SHP77 treated with DMSO at 0.1 percent for 48 hours (cell line): ENCODE measurements around the gene THEM4.
"Not testable (repeated sequence)": the region's sequence is repeated elsewhere in the genome, so short reads cannot be mapped to it uniquely, and the experiment has no call there.

Source experiments
- DNase-seq: peaks from one replicate; lab custom pipeline; 2025; lab: John Stamatoyannopoulos, UW

THEM4 gene

DNA sequence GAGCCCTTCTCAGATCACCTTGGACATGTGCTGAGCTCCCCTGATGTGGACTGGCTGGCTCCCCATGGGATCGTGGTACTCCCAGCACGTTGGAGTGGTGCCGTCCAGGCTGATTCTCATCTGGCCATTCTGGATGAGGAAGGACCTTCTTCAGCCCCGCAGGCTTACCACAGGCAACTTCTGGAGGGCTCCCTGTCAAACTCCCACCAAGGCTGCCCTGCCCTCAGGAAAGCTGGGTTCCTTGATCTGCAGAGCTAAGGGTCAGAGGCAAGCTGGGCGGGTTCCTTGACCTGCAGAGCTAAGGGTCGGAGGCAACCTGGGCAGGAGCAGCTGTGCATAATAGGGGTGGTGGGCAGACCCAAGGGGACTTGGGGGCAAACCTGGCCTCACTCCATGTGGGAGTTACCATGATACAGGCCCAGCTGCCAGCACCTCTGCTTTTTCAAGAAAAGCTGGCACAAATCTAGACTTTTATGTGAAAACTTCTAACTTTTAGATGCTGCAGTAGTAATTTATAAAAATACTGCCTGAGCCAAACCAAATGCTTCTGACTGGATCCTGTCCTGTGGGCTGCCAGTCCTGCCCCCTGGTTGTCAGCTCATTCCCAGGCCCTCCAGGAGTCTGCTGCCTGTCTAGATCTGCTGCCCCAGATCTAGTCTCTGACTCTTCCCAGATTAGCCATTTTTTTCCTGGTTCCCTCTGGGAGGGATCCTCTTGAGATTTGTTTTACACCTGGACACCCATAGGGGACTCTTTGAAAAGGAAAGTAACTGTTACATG, 50.2 kb downstream of the THEM4 start:
- no peak for DNase-seq

DNA sequence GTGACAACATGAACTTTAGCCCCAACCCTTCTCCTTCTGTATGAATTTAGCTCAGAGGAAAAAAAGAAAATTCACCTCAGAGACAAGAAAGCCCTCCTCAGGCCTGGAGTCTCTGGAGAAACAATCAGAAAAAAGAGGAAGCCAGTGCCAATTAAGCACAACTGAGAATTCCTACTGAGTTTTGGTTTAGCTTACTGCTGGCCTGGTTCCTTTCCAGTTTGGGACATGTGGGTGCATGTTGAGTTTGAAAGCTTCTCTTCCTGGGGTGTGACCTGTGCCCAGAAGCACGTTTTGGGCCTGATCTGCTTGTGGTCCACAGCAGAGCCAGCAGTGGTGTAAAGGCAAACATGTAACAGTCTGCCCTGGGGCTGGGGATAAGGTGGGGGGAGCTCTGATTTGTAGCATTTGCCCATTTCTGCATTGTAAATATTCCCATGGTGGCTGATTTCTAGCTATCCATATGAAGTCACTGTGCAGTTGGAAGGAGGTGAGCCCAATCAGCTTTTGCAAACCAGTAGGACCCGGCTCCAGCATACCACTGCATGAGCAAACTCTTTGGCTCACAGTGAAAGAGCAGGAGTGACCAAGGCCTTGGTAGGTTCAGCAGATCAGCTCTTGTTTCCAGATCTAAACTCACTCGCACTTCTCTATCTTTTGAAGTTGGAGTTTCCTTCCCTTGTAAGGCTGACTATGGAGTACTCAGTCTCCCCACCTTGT, 51.1 kb downstream of the THEM4 start:
- no peak for DNase-seq

DNA sequence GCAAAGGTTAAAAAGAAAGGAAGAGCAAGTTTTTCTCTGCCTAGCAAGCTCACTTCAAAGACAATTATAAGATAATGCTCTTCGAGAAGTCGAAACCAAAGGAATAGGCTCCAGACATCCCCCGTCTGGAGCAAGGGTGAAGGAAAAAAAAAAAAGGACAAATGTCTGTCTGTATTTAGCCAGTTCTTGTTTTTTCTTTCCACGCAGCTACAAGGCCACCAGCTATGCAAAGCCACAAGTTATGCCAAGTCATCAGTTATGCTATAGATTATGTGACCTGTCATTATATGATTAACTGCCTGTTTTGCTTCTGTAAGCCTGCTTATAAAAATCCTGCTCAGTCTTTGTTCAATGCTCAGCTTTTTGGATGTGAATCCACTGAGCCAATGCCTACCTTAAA, 53.4 kb downstream of the THEM4 start:
- DNase-seq, result no peak

DNA sequence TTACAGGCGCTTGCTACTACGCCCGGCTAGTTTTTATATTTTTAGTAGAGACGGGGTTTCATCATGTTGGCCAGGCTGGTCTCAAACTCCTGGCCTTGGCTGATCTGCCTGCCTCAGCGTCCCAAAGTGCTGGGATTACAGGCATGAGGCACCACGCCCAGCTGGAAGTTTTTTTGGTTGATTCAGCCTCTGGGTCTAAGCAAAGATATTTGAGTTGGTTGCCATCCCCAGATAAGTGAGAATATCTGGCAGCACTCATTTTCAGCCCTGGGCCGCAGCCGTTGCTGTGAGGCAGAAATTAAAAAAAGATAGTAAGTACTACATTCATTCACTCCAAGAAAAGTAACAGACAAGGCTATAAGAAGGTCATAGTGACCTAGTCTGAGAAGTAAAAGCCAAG, 53.8 kb downstream of the THEM4 start:
- DNase-seq, result not testable (repeated sequence)

GRCh38 chr1:151854658-151855057, 54.7 kb downstream of the THEM4 start:
- no peak for DNase-seq

DNA sequence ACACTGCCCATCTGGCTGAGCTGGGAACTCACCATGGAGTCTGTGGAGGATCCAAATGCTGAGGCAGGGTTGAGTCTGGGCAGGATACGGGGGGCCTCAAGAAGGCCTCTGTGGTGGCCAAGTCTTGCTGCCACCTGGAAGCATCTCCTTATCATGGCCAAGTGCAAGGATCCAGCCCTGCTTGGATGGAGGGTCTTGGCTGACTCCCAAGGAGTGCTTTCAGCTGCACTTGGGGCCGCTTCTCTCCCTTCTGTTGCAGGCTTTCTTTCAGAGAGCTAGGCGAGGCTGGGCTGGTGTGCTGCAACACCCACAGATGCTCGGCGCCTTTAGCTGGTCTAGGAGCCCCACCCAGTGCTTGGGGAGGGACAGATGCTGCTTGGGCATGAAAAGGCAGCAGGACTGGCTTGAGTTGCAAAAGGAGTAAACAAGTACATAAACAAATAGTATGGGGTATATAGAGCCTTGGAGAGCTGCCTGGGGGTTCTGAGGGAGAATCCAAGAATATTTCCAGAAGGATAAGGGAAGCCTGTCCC, 55.8 kb downstream of the THEM4 start, which contains the start of gene THEM5:
TSS of gene THEM5 (minus strand) at position 302 of the 533 bp plus-strand sequence. CDS start at position 155, 147 bp downstream.
- no peak for DNase-seq

DNA sequence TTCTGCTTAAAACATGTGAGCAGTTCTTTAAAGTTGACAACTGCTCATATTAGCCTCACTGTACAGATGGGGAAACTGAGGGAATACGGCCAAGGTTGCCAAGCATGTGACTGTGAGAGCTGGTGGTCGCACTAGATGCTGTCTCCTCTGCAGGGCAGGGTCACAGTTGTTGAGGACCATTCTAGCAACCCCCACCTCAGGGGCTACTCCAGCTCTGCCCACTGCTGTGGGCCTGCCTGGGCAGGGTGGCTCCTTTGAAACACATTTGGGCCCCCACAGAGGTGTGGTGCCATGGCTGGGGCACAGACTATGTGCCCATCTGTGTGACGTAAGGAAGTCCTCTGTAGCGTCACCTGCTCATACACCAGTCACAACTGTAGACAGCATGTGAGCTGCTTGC, 56.6 kb downstream of the THEM4 start:
- DNase-seq, result no peak

DNA sequence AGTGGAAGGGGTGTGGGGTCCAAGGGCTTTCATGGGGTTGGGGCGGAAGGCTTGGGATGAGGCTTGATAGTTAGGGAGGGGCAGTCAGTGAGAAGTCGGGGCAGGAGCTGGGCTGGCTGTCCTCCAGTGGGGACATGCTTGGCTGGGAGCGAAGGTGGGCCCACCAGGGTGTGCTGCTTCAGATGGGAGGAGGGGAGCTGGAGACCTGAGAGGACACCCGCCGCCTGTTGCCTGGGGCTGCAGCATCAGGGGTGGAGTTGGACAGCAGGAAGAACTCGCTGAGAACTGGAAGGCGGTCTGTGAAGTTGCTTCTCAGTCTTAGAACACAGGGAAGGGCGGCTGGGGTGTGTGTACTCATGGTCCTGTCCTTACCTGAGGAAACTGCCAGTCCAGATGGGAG, 57.4 kb downstream of the THEM4 start:
- DNase-seq, result no peak

DNA sequence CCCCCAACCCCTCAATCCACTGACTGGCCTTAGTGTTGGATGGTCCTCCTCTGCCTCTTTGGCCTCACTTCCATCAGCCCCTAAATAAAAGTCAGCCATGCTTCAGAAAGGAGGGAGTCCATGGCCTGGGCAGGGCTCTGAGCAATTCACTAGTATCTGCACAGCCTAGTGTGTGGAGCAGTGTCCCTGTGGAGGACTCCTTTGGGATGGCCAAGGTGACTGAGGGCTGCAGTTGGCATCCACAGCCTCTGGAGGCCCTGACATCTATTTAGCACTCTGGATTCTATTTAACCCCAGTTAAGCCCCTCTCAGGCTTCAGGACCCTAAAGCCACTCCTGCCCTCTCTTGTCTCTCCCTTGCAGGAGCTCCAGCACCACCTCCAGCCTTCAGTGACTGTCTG, 59.4 kb downstream of the THEM4 start:
- DNase-seq, result no peak

DNA sequence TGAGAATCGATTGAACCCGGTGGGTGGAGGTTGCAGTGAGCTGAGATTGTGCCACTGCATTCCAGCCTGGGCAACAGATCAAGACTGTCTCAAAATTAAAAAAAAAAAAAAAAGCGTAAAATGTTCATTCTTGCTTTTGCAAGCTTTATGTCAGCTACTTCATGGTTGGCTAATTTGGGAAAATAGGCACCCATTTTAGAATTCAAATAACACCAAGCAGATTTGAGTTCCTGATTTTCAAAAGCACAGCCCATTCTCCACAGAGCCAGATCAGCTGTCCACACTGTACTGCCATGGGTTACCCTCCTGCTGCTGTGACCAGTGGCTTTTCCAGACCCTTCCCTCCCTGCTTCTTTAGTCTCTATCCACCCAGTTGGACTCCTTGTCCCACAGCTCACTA, 60.2 kb downstream of the THEM4 start:
- DNase-seq, result no peak

DNA sequence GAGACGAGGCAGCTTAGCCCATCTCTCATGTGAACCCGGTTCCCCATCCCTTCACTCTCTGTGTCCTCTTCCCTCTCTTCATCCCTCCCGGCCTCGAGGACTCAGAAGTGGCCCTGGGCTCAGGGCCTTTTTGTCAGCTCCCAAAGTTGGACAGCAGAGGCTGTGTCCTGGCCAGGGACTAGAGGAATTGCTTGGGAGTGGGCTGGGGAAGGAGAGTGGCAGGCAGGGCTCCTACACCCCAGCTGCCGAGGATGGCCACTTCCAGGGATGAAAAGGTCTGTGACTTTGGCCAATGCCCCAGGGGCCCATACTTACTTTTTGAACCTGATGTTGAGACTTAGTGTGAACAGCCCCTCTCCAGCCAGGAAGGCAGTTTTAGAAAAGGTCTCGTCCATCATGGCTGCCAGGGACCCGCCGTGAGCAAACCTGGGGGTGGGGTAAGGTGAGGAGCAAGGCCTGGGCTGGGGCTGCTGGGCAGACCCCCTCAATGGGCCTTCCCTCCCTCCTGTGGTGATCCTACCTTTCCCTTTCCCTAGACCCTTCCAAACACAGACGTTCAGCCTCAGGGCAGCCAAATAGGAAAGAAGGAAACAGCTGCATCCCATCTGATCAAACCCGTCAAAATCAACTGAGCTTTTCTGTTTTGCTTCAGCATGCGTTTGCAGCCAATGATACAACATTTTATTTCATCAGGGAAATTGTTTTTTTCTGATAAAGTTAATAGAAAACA, 61.3 kb downstream of the THEM4 start:
- DNase-seq, result no peak

- no peak for DNase-seq
These were observed 62.5 kb downstream of the THEM4 start for GRCh38 chr1:151846686-151847237.

DNA sequence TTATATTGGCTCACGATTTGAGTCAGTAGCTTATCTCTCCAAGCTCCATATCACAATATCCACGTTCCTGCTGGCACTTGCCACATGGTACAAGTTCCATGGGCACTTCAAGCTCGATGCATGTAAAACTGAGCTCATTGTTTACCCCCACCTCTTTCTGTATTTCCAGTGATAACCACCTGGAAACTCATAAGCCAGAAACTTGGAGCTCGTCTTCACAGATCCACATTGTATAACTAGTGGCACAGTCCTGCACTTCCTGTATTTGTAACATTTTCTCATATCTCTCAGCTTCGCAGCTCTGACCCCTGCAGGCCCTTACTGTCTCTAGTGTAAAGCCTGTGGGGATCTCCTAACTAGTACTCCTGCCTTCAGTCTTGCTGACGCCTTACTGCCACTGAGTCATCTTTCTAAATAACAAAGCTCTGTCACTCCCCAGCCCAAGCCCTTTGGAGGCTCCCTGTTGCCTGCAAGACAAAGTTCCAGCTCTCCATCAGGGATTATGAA, 63.2 kb downstream of the THEM4 start:
- DNase-seq, result no peak

DNA sequence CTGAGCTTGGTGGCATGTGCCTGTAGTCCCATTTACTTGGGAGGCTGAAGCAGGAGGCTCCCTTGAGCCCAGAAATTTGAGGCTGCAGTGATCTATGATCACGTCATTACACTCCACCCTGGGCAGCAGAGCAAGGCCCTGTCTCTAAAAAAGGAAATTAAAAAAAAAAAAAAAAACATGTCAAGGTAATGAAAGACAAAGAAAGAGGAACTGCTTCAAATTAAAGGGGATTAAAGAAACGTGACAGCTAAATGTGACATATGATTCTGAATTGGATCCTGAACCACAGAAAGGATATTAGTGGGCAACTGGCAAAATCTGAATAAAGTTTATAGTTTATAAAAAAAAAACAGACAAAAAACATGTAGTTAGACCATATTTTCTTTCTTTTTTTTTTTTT, 65.9 kb downstream of the THEM4 start:
- DNase-seq, result no peak

GRCh38 chr1:151841141-151841540, 68.2 kb downstream of the THEM4 start:
- DNase-seq, result no peak

GRCh38 chr1:151840421-151840820, 68.9 kb downstream of the THEM4 start:
- DNase-seq, result no peak

DNA sequence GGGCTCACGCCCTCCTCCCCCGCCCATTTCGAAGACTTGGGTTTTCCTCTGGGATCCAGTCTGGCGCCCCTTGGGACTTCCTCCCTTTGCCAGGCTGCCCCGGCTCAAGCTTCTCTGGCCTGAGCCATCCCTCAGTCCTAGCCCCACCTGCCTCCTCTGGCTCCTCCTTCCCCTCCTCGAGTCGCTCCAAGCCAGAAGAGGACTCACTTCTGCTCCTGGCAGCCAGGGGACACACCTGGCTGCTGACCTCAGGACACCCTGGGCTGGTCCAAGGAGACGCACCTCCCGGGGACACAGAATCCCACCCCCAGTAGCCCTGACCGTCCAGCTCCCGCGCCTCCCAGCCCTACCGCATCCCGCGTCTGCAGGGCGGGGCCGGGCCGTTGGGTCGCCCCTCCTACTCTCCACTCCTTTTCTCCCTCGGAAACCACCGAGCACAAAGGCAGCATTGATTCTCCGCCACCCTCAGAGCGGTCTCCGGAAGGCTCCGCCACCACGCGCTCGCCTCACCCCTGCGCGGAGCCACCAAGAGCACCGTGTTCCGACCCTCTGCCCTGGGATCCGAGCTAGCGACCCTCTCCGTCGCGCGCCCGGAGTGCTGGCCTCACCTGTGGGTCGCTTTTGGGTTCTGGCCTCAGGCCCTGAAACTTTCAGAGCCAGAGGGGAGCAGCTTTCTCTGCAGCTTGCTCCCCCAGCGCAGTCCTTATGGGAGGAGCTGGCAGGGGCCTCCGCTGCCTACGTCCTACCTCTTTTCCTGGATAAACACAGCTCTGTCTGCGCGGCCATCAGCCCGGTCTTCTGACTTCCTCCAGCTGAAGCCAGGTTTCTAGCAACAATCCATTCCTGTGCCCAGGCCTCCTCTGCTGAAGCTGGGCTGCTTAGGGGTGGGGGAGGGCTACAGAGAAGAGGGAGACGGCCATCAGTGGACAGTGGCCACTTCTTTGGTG, 69.6 kb downstream of the THEM4 start, which contains the start of gene C2CD4D:
TSS of gene C2CD4D (minus strand) at position 364 of the 947 bp plus-strand sequence. CDS start 831 bp downstream, outside the sequence.
- DNase-seq, result peak; percentile 41

DNA sequence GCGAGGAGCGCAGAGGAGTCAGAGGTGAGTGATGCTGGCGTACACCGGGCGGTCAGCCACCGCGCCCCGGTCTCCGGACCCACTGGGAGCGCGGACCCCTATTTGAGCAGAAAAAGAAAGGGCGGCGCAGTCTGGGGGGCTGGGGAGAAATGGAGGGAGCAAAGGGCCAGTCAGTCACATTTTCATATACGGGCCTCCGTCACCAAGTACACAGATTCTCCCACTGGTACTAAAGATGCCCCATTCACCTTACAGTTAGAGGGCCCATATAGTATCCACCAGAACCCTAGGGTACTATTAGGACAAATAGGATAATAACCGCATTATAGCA, 70.3 kb downstream of the THEM4 start:
- no peak for DNase-seq

- no peak for DNase-seq
These were observed 70.9 kb downstream of the THEM4 start for GRCh38 chr1:151838222-151839081.

- DNase-seq, result no peak
These were observed 71.5 kb downstream of the THEM4 start for GRCh38 chr1:151837884-151838221.
